SK-N-SH treated with all-trans-retinoic acid at 6 μM for 48 hours (cell line): Measurements from ENCODE around the gene OPA3.

Source experiments
- ARNTL ChIP-seq: fragments of 450-650 bp; formaldehyde crosslinking; IDR thresholded peaks from 2 replicates; pipeline ENCODE4 v1.5.0; 2020; ENCODE audit warnings: low read depth, mild to moderate bottlenecking, moderate library complexity, borderline replicate concordance
- PATZ1 ChIP-seq: fragments of 250-450 bp; sonication (Bioruptor Pico); IDR thresholded peaks from 2 replicates; pipeline ENCODE4 v1.8.0; 2020; ENCODE audit warnings: mild to moderate bottlenecking, moderate library complexity, borderline replicate concordance
- PPARA ChIP-seq: fragments of 250-450 bp; sonication (Bioruptor Pico); IDR thresholded peaks from 2 replicates; pipeline ENCODE4 v1.5.0; 2020; ENCODE audit warnings: mild to moderate bottlenecking, borderline replicate concordance
- RARB ChIP-seq: fragments of 250-450 bp; sonication (Bioruptor Pico); IDR thresholded peaks from 2 replicates; pipeline ENCODE4 v1.8.0; 2021; ENCODE audit warnings: mild to moderate bottlenecking, moderate library complexity
- ZFP3 ChIP-seq: fragments of 250-450 bp; sonication (Bioruptor Pico); IDR thresholded peaks from 2 replicates; pipeline ENCODE4 v1.5.0; 2020; ENCODE audit warnings: mild to moderate bottlenecking, moderate library complexity
- ZNF70 ChIP-seq: fragments of 450-650 bp; formaldehyde crosslinking; IDR thresholded peaks from 2 replicates; pipeline ENCODE4 v1.5.0; 2020; ENCODE audit warnings: mild to moderate bottlenecking, moderate library complexity

- TF ChIP-seq PATZ1 = no peak
- TF ChIP-seq ZNF70 (CRISPR knock-in tag) = no peak
- TF ChIP-seq ZFP3 (CRISPR knock-in tag) = no peak
- TF ChIP-seq PPARA (CRISPR knock-in tag) = no peak
- no peak for TF ChIP-seq ARNTL (CRISPR knock-in tag)
- no peak for TF ChIP-seq RARB (CRISPR knock-in tag)
Measured at GRCh38 chr19:45492137-45492626, 92.4 kb downstream of the OPA3 start.
